PFSK-1 (cell line): ENCODE results near the gene TMEM11.

Experiments used
- FOXP2 ChIP-seq: optimal IDR thresholded peaks from 2 replicates; pipeline ENCODE3; 2011; ENCODE audit warnings: borderline replicate concordance, control low read depth, inconsistent platforms; ENCODE audit not compliant: insufficient read depth; ENCODE audit errors: extremely low read length, extremely low read depth
- POLR2AphosphoS5 ChIP-seq: IDR thresholded peaks from 2 replicates; pipeline ENCODE4 v1.6.1; 2012; ENCODE audit warnings: low read depth, mild to moderate bottlenecking, control low read depth, low read length, moderate library complexity
- SIN3A ChIP-seq: IDR thresholded peaks from 2 replicates; pipeline ENCODE4 v1.6.1; 2012; ENCODE audit warnings: mild to moderate bottlenecking, low read length, moderate library complexity, borderline replicate concordance; ENCODE audit not compliant: insufficient read depth
- TAF1 ChIP-seq: IDR thresholded peaks from 2 replicates; pipeline ENCODE4 v1.6.1; 2012; ENCODE audit warnings: low read length, control low read depth, borderline replicate concordance; ENCODE audit not compliant: insufficient read depth
- TF ChIP-seq, protein P1 (sequence below), 2 experiments: IDR thresholded peaks; 2 replicates each; pipeline versions ENCODE4 v1.6.1 to v1.8.0; 2011 to 2012; ENCODE audit warnings: low read depth in 2 of 2, low read length in 2 of 2, control low read depth in 1 of 2, inconsistent platforms in 1 of 2, mild to moderate bottlenecking in 1 of 2, moderate library complexity in 1 of 2; ENCODE audit not compliant: insufficient read depth in 1 of 2

TMEM11 gene

GRCh38 chr17:21242780-21243515 is 29.0 kb upstream of the TMEM11 start:
- no peak for TF ChIP-seq SIN3A
- no peak for TF ChIP-seq TAF1
- TF ChIP-seq, protein P1, sequence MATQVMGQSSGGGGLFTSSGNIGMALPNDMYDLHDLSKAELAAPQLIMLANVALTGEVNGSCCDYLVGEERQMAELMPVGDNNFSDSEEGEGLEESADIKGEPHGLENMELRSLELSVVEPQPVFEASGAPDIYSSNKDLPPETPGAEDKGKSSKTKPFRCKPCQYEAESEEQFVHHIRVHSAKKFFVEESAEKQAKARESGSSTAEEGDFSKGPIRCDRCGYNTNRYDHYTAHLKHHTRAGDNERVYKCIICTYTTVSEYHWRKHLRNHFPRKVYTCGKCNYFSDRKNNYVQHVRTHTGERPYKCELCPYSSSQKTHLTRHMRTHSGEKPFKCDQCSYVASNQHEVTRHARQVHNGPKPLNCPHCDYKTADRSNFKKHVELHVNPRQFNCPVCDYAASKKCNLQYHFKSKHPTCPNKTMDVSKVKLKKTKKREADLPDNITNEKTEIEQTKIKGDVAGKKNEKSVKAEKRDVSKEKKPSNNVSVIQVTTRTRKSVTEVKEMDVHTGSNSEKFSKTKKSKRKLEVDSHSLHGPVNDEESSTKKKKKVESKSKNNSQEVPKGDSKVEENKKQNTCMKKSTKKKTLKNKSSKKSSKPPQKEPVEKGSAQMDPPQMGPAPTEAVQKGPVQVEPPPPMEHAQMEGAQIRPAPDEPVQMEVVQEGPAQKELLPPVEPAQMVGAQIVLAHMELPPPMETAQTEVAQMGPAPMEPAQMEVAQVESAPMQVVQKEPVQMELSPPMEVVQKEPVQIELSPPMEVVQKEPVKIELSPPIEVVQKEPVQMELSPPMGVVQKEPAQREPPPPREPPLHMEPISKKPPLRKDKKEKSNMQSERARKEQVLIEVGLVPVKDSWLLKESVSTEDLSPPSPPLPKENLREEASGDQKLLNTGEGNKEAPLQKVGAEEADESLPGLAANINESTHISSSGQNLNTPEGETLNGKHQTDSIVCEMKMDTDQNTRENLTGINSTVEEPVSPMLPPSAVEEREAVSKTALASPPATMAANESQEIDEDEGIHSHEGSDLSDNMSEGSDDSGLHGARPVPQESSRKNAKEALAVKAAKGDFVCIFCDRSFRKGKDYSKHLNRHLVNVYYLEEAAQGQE (IDR thresholded peaks at IDR 0.05; ENCODE audit: insufficient read depth in 1 of 2, low read depth in 2 of 2, low read length in 2 of 2): no peak
- TF ChIP-seq POLR2AphosphoS5: no peak
- no peak for TF ChIP-seq FOXP2

DNA sequence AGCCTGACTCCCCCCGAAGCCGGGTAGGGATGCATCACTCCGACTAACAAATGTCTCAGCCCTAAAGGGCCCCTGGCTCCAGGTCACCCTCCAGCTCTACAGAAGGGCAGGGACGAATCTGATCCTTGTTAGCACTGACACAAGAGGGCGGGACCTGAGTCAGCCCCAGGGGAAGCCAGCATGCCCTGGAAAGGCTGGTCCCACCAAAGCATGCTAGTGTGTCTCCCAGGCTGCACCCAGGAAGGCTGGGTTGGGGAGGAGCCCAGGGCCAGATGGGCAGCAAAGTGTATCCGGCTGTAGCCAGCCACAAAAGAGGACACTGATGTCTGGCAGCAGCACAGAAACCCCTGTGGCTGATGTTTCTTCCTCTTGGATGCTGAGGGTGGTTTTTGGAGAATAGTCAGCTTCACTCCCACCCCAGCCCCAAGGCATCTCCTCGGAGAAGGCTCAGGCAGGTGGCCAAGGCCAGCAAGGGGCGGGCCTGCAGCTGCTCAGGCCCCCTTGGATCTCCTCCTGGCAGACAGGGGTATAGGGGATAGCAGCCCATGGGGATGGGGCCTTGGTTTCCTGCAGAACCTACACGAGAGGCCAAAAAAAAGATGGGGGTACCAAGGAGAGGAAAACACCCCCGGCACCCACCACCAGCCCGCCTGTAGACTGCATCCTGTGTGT is 28.2 kb upstream of the TMEM11 start:
- TF ChIP-seq TAF1 (no peak), POLR2AphosphoS5 (no peak), SIN3A (no peak), FOXP2 (no peak)
- TF ChIP-seq, protein P1 (IDR thresholded peaks at IDR 0.05; ENCODE audit: insufficient read depth in 1 of 2, low read depth in 2 of 2, low read length in 2 of 2): no peak

DNA sequence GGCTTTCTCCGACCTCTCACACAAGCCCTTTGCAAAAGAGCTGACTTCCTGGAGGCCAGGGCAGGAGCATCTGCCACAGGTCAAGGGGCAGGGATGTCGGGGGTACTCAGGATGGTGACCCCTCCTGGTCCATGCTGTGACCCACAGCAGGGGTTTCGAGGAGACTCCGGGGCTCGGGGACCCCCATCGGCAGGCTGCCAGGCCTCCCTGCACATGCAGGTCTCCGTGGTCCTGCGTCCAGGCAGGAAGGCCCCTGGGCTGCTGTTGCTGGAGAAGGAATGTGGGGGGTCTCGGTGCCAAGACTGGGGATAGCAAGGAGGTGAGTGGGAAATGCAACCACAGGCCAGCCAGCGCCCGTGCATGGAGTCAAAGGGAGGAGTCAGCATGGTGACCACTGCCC is 27.6 kb upstream of the TMEM11 start:
- no peak for TF ChIP-seq SIN3A
- no peak for TF ChIP-seq POLR2AphosphoS5
- TF ChIP-seq FOXP2: no peak
- TF ChIP-seq TAF1: no peak
- TF ChIP-seq, protein P1 (IDR thresholded peaks at IDR 0.05; ENCODE audit: insufficient read depth in 1 of 2, low read depth in 2 of 2, low read length in 2 of 2): no peak

GRCh38 chr17:21240369-21241055 is 26.6 kb upstream of the TMEM11 start:
- TF ChIP-seq, protein P1 (IDR thresholded peaks at IDR 0.05; ENCODE audit: insufficient read depth in 1 of 2, low read depth in 2 of 2, low read length in 2 of 2): no peak
- no peak for TF ChIP-seq TAF1
- no peak for TF ChIP-seq SIN3A
- no peak for TF ChIP-seq POLR2AphosphoS5
- TF ChIP-seq FOXP2: no peak
